PFSK-1 (cell line): ENCODE results near the gene CXCR6.

Source experiments
- FOXP2 ChIP-seq: optimal IDR thresholded peaks from 2 replicates; pipeline ENCODE3; 2011; ENCODE audit warnings: borderline replicate concordance, control low read depth, inconsistent platforms; ENCODE audit not compliant: insufficient read depth; ENCODE audit errors: extremely low read length, extremely low read depth
- POLR2AphosphoS5 ChIP-seq: IDR thresholded peaks from 2 replicates; pipeline ENCODE4 v1.6.1; 2012; ENCODE audit warnings: low read depth, mild to moderate bottlenecking, control low read depth, low read length, moderate library complexity
- TAF1 ChIP-seq: IDR thresholded peaks from 2 replicates; pipeline ENCODE4 v1.6.1; 2012; ENCODE audit warnings: low read length, control low read depth, borderline replicate concordance; ENCODE audit not compliant: insufficient read depth

- TF ChIP-seq POLR2AphosphoS5 (no peak), TAF1 (no peak), FOXP2 (no peak)
Measured at GRCh38 chr3:45988804-45989203, 45.5 kb downstream of the CXCR6 start.
